ENCODE results near the gene SMARCD1. TPM values are rescaled to one million over a fixed set of nuclear protein-coding genes. Genes with fewer than 3 reads are reported as not detected.

SMARCD1 gene
- total and polyA plus RNA-seq, 8 donors, result 2.9 to 75.9 (median 18.6) TPM

DNA sequence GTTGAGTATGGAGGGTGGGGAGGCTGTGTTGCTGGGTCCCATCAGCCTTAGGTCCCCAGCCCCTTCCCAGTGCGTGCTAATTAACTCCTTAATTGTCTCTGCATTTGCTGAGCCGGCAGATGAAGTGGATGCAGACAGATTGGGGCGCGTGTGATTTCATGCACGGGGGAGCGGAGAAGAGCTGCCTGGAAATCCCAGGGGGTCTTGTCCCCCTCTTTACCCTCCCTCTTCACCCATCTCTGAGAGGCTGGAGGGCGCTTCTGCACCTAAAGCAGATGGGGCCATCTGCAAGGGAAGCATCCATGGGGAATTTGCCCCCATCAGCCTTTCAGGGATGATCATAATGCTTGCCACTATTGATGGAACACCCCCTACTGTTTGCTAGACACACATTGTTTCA is 32.2 kb upstream of the SMARCD1 start:
- TF ChIP-seq POLR2AphosphoS5 (IDR thresholded peaks at IDR 0.05) (no peak), POLR2A (IDR thresholded peaks at IDR 0.05) (no peak), EP300 (IDR thresholded peaks at IDR 0.05) (no peak)
- TF ChIP-seq, protein P1, sequence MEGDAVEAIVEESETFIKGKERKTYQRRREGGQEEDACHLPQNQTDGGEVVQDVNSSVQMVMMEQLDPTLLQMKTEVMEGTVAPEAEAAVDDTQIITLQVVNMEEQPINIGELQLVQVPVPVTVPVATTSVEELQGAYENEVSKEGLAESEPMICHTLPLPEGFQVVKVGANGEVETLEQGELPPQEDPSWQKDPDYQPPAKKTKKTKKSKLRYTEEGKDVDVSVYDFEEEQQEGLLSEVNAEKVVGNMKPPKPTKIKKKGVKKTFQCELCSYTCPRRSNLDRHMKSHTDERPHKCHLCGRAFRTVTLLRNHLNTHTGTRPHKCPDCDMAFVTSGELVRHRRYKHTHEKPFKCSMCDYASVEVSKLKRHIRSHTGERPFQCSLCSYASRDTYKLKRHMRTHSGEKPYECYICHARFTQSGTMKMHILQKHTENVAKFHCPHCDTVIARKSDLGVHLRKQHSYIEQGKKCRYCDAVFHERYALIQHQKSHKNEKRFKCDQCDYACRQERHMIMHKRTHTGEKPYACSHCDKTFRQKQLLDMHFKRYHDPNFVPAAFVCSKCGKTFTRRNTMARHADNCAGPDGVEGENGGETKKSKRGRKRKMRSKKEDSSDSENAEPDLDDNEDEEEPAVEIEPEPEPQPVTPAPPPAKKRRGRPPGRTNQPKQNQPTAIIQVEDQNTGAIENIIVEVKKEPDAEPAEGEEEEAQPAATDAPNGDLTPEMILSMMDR (IDR thresholded peaks at IDR 0.05), result no peak
- 89 to 96% (median 95%) methylated on average over 7 of the region's 7 CpGs for WGBS, 5 donors
- intact Hi-C loops (cut with DNase I; ENCODE audit: low total_unique reads), result no loop called here

DNA sequence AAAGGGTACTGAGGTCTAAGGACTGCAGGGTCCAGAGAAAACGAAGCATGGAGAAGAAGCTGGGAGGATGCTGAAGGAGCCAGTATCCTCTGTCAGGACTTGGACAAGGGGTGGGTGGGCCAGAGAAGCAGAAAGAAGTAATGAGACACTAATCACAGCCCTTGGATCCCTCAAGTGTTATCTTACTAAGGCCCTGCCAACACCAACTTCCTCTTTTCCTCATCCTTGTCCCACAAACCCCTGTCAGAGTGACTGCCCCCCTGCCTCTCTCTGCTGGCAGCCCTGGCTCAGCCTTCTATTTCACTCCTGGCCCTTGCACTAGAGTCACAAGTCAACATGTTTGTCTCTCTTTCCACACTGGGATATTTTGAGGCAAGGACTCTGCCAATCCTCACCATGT is 31.6 kb upstream of the SMARCD1 start:
- TF ChIP-seq EP300 (IDR thresholded peaks at IDR 0.05), result no peak
- TF ChIP-seq POLR2AphosphoS5 (IDR thresholded peaks at IDR 0.05), result no peak
- TF ChIP-seq, protein P1 (IDR thresholded peaks at IDR 0.05), result no peak
- no peak for TF ChIP-seq POLR2A (IDR thresholded peaks at IDR 0.05)
- H3K36me3 ChIP-seq, result no peaks in the 10 kb centered on the region
- DNase-seq, result no peak
- peaks cover 27 to 57% (median 50%) of the 10 kb centered on the region in 4 donors for H3K4me1 ChIP-seq
- no peak overlapping the region for H3K4me3 ChIP-seq
- H3K27ac ChIP-seq, result no peak overlapping the region
- 74 to 90% (median 78%) methylated on average over 1 of the region's 1 CpG for WGBS, 5 donors
- H3K9me3 ChIP-seq, result no peaks in the 10 kb centered on the region
- intact Hi-C loops (cut with DNase I; ENCODE audit: low total_unique reads), result no loop called here
- peaks cover 0 to 25% (median 10%) of the 10 kb centered on the region in 3 donors for H3K27me3 ChIP-seq

More for the DNA sequence above, 32.2 kb upstream of the SMARCD1 start:
- H3K36me3 ChIP-seq, result no peaks in the 10 kb centered on the region
- no peak overlapping the region for H3K4me3 ChIP-seq
- peaks cover 0 to 18% (median 10%) of the 10 kb centered on the region in 3 donors for H3K27me3 ChIP-seq
- H3K4me1 ChIP-seq, result peaks cover 25 to 51% (median 46%) of the 10 kb centered on the region in 4 donors
- no peaks in the 10 kb centered on the region for H3K9me3 ChIP-seq
- H3K27ac ChIP-seq, result no peak overlapping the region
- DNase-seq, result no peak

DNA sequence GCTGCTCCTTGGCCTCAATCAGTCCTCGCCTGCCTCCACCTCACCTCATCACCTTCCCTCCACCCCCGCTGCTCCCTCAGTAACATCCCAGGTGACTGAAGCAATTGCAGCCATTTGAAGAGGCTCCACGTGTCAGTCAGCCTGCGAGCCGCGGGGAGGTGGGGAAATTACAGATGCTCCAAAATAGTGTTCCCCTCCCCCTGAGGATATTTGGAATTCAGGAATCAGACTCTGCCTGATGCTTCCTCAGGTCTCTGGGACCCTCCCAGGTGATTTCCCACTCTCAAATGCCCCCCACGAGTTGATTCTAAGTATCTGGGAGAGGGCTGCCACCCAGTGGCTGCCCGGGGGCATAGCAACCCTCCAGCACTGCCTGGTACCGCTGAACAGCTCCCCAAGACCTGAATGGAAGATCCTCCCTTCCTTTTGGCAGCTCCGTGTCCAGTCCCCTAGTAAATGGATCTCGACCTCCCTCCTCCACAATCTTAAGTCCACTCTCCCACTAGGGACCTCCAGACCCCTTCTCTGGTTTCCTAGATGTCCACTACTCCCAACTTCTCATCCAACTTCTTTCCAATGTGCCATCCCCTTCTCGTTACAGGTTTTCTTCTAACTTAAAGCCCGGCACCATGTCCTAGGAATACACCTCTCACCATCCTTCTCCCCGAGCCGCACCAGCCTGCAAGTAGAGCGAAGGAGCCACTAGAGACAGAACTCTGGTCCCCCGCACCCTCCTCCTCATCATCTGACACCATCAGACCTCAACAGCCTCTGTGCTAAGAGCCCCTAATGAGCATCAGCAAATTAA is 29.1 kb upstream of the SMARCD1 start:
- 13 to 19% (median 14%) methylated on average over 17 of the region's 17 CpGs for WGBS, 5 donors
- TF ChIP-seq, protein P1 (IDR thresholded peaks at IDR 0.05), result peak in 5 of 7 experiments; percentile 71 to 98 (median 91)
- TF ChIP-seq POLR2AphosphoS5 (IDR thresholded peaks at IDR 0.05), result no peak
- H3K36me3 ChIP-seq, result no peaks in the 10 kb centered on the region
- peaks cover 0 to 26% (median 10%) of the 10 kb centered on the region in 3 donors for H3K27me3 ChIP-seq
- no peak overlapping the region for H3K27ac ChIP-seq
- DNase-seq, result peak; percentile 46 to 77
- no peaks in the 10 kb centered on the region for H3K9me3 ChIP-seq
- peak overlapping the region in 1 of 4 donors; percentile 61 for H3K4me3 ChIP-seq
- intact Hi-C loops (cut with DNase I; ENCODE audit: low total_unique reads), result loop anchor here (5.0 kb wide), 1 partner anchor 89 kb away; no protein-coding TSS in a partner anchor
- H3K4me1 ChIP-seq, result peaks cover 19 to 43% (median 35%) of the 10 kb centered on the region in 4 donors

DNA sequence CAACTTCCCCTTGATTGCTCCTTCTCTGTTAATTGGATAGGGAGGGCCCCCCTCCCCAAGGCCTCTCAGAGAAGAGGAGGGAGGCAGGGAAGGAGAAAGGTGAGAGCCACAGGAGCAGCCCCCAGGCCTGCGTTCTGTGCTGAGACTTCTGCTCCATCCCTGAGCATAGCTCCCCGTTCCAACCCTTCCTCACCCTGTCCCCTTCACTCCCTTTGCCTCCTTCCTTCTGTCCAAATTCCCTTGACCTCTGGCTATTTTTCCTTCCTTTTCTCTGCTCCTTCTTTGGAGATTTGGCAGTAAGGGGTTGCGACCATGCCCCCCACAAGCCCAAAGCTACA is 28.5 kb upstream of the SMARCD1 start:
- Histone ChIP-seq H3K27me3 (peaks cover 0 to 26% (median 10%) of the 10 kb centered on the region in 3 donors), H3K36me3 (no peaks in the 10 kb centered on the region), H3K27ac (no peak overlapping the region), H3K4me1 (peaks cover 14 to 40% (median 34%) of the 10 kb centered on the region in 4 donors), H3K9me3 (no peaks in the 10 kb centered on the region), H3K4me3 (peak overlapping the region; percentile 61 to 76 (median 66))
- 20 to 30% (median 26%) methylated on average over 3 of the region's 3 CpGs for WGBS, 5 donors
- intact Hi-C loops (cut with DNase I; ENCODE audit: low total_unique reads), result loop anchor here (5.0 kb wide), 1 partner anchor 89 kb away; no protein-coding TSS in a partner anchor
- no peak for TF ChIP-seq POLR2A (IDR thresholded peaks at IDR 0.05)
- DNase-seq, result no peak
